ENCODE results near the gene F5.

The F5 gene

GRCh38 chr1:169525391-169525790 lies 60.9 kb downstream of the F5 start:
- TF ChIP-seq CTCF (IDR thresholded peaks at IDR 0.05; ENCODE audit: low read depth, low read length, missing control alignments) = no peak
- no peak overlapping the region for H3K4me3 ChIP-seq (ENCODE audit: low read depth, low read length)
- no peak for DNase-seq (ENCODE audit: low read depth)

GRCh38 chr1:169523904-169524303 lies 62.4 kb downstream of the F5 start:
- DNase-seq (ENCODE audit: low read depth) = no peak
- H3K4me3 ChIP-seq (ENCODE audit: low read depth, low read length) = no peak overlapping the region
- TF ChIP-seq CTCF (IDR thresholded peaks at IDR 0.05; ENCODE audit: low read depth, low read length, missing control alignments) = no peak

GRCh38 chr1:169521226-169521625 lies 65.1 kb downstream of the F5 start:
- DNase-seq (ENCODE audit: low read depth) = no peak
- TF ChIP-seq CTCF (IDR thresholded peaks at IDR 0.05; ENCODE audit: low read depth, low read length, missing control alignments) = no peak
- H3K4me3 ChIP-seq (ENCODE audit: low read depth, low read length) = no peak overlapping the region

GRCh38 chr1:169517558-169518186 lies 68.6 kb downstream of the F5 start:
- no peak overlapping the region for H3K4me3 ChIP-seq (ENCODE audit: low read depth, low read length)
- TF ChIP-seq CTCF (IDR thresholded peaks at IDR 0.05; ENCODE audit: low read depth, low read length, missing control alignments) = no peak
- DNase-seq (ENCODE audit: low read depth) = no peak

- no peak overlapping the region for H3K4me3 ChIP-seq (ENCODE audit: low read depth, low read length)
- DNase-seq (ENCODE audit: low read depth) = no peak
- TF ChIP-seq CTCF (IDR thresholded peaks at IDR 0.05; ENCODE audit: low read depth, low read length, missing control alignments) = no peak
Observed at GRCh38 chr1:169515641-169516040, 70.6 kb downstream of the F5 start.

- TF ChIP-seq CTCF (IDR thresholded peaks at IDR 0.05; ENCODE audit: low read depth, low read length, missing control alignments) = no peak
- H3K4me3 ChIP-seq (ENCODE audit: low read depth, low read length) = no peak overlapping the region
- DNase-seq (ENCODE audit: low read depth) = no peak
Observed at GRCh38 chr1:169514566-169515270, 71.6 kb downstream of the F5 start.

GRCh38 chr1:169513208-169513607 lies 73.1 kb downstream of the F5 start:
- DNase-seq (ENCODE audit: low read depth) = no peak
- TF ChIP-seq CTCF (IDR thresholded peaks at IDR 0.05; ENCODE audit: low read depth, low read length, missing control alignments) = no peak

More at GRCh38 chr1:169513208-169513607, 73.1 kb downstream of the F5 start:
- no peak overlapping the region for H3K4me3 ChIP-seq (ENCODE audit: low read depth, low read length)

All from GM12864 (cell line).